DND-41 (cell line): ENCODE results near the gene CFAP251.

Source experiments
- CTCF ChIP-seq: IDR thresholded peaks from 2 replicates; pipeline ENCODE4 v1.5.1; 2012; ENCODE audit warnings: borderline replicate concordance, low read length, moderate library complexity, mild to moderate bottlenecking; ENCODE audit not compliant: poor library complexity, severe bottlenecking; ENCODE audit errors: extremely low read depth
- EZH2 ChIP-seq: IDR thresholded peaks from 3 replicates; pipeline ENCODE4 v1.6.1; 2012; ENCODE audit warnings: borderline replicate concordance, low read depth, mild to moderate bottlenecking, moderate library complexity, low read length, inconsistent platforms; ENCODE audit not compliant: severe bottlenecking

- peak; percentile 85 for TF ChIP-seq CTCF
- no peak for TF ChIP-seq EZH2
These were observed 29.7 kb upstream of the CFAP251 start, which contains the start of gene PSMD9 for GRCh38 chr12:121888478-121889273.
